ENCODE data around the gene TYMS. TPM values are rescaled to one million over a fixed set of nuclear protein-coding genes. Genes with fewer than 3 reads are reported as not detected.

Gene TYMS
- total and polyA plus RNA-seq, 3 donors from 2014 or later: 22.7 to 136 (median 24.4) TPM

DNA sequence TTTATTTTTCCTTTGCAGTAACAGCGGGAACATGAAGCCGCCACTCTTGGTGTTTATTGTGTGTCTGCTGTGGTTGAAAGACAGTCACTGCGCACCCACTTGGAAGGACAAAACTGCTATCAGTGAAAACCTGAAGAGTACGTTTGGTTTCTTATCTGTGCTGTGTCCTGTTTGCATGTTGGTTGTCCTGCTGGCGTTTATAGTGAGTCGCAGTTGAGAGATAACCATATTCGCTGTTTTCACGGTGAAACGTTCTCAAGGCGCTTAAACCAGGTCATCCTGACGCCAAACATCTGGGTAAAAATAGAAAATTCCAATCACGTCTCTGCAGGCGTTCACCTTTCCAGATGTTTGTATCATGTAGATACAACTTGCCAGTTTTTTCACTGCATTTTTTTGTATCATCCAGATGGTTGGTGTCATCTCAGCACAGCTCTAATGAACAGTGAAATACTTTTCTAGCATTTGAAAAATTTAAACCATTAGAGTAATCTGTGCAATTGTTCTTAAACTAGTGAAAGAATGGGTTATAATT lies 39.4 kb upstream of the TYMS start:
- WGBS, 2 donors: 66 to 81% methylated on average over 13 of the region's 13 CpGs
- H3K9me3 ChIP-seq: no peaks in the 10 kb centered on the region
- H3K27me3 ChIP-seq: no peaks in the 10 kb centered on the region
- no peak for TF ChIP-seq POLR2A (IDR thresholded peaks at IDR 0.05)
- TF ChIP-seq, protein P1, sequence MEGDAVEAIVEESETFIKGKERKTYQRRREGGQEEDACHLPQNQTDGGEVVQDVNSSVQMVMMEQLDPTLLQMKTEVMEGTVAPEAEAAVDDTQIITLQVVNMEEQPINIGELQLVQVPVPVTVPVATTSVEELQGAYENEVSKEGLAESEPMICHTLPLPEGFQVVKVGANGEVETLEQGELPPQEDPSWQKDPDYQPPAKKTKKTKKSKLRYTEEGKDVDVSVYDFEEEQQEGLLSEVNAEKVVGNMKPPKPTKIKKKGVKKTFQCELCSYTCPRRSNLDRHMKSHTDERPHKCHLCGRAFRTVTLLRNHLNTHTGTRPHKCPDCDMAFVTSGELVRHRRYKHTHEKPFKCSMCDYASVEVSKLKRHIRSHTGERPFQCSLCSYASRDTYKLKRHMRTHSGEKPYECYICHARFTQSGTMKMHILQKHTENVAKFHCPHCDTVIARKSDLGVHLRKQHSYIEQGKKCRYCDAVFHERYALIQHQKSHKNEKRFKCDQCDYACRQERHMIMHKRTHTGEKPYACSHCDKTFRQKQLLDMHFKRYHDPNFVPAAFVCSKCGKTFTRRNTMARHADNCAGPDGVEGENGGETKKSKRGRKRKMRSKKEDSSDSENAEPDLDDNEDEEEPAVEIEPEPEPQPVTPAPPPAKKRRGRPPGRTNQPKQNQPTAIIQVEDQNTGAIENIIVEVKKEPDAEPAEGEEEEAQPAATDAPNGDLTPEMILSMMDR (IDR thresholded peaks at IDR 0.05): no peak
- DNase-seq: no peak
- no peak overlapping the region for H3K27ac ChIP-seq
- no peaks in the 10 kb centered on the region for H3K36me3 ChIP-seq (ENCODE audit: low read depth, missing control alignments)
- H3K4me1 ChIP-seq: no peaks in the 10 kb centered on the region
- intact Hi-C loops (cut with DNase I; ENCODE audit: low total_unique reads): loop anchor here (10.0 kb wide), 1 partner anchor 333 kb away; no protein-coding TSS in a partner anchor
- H3K4me3 ChIP-seq: no peak overlapping the region

DNA sequence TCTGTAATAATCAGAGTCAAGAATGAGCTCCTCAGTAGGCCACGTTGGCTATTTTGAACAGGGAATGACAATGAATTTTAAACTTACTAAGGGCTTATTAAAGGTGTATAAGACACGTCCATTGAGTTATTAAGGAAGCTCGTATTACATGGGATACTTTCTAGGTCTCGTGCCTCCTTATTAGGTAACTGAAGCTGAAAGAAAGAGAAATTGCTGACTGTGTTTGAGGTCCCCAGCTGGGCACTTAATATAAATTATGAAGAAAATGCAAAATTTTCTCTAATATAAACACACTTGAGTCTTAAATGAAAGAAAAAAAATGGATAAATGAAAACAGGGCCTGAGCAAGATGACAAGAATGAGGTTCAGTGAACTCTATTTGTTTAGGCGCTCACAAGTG lies 38.8 kb upstream of the TYMS start:
- intact Hi-C loops (cut with DNase I; ENCODE audit: low total_unique reads): loop anchor here (10.0 kb wide), 1 partner anchor 334 kb away; no protein-coding TSS in a partner anchor
- Histone ChIP-seq H3K9me3 (no peaks in the 10 kb centered on the region), H3K27me3 (no peaks in the 10 kb centered on the region), H3K4me1 (no peaks in the 10 kb centered on the region), H3K36me3 (ENCODE audit: low read depth, missing control alignments) (no peaks in the 10 kb centered on the region), H3K4me3 (no peak overlapping the region), H3K27ac (no peak overlapping the region)
- no peak for TF ChIP-seq POLR2A (IDR thresholded peaks at IDR 0.05)
- TF ChIP-seq, protein P1 (IDR thresholded peaks at IDR 0.05): no peak
- WGBS, 2 donors: 87 to 88% methylated on average over 5 of the region's 5 CpGs
- DNase-seq: no peak

GRCh38 chr18:621291-622043 lies 36.0 kb upstream of the TYMS start:
- DNase-seq: no peak
- Histone ChIP-seq H3K27ac (no peak overlapping the region), H3K4me1 (no peaks in the 10 kb centered on the region), H3K4me3 (no peak overlapping the region), H3K27me3 (no peaks in the 10 kb centered on the region), H3K36me3 (ENCODE audit: low read depth, missing control alignments) (no peaks in the 10 kb centered on the region), H3K9me3 (no peaks in the 10 kb centered on the region)
- TF ChIP-seq, protein P1 (IDR thresholded peaks at IDR 0.05): no peak
- TF ChIP-seq POLR2A (IDR thresholded peaks at IDR 0.05): no peak
- intact Hi-C loops (cut with DNase I; ENCODE audit: low total_unique reads): loop anchor here (10.0 kb wide), 2 partner anchors 113 to 213 kb away; no protein-coding TSS in a partner anchor
- WGBS, 2 donors: 51 to 55% methylated on average over 7 of the region's 7 CpGs

DNA sequence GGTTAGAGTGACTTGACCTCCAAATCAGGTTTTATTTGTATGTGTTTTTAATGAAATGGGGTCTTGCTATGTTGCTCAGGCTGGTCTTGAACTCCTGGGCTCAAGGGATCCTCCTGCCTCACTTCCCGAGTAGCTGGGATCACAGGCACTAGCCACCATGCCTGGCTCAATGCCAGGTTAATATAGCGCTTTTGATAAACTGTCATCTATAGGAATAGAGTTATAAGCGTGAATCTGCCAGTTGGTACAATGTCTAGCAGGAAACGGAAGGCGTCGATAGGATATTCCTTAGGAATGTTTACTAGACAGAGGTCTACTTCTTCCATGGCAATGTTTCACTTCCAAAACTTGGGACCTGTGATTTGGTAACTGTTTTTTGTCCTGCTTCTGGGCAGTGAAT lies 35.2 kb upstream of the TYMS start:
- no peak for TF ChIP-seq POLR2A (IDR thresholded peaks at IDR 0.05)
- TF ChIP-seq, protein P1 (IDR thresholded peaks at IDR 0.05): no peak
- H3K27ac ChIP-seq: no peak overlapping the region
- H3K36me3 ChIP-seq (ENCODE audit: low read depth, missing control alignments): no peaks in the 10 kb centered on the region
- H3K9me3 ChIP-seq: no peaks in the 10 kb centered on the region
- no peak overlapping the region for H3K4me3 ChIP-seq
- no peak for DNase-seq
- intact Hi-C loops (cut with DNase I; ENCODE audit: low total_unique reads): loop anchor here (10.0 kb wide), 2 partner anchors 113 to 213 kb away; no protein-coding TSS in a partner anchor
- H3K4me1 ChIP-seq: no peaks in the 10 kb centered on the region
- H3K27me3 ChIP-seq: no peaks in the 10 kb centered on the region
- 83 to 85% methylated on average over 6 of the region's 6 CpGs for WGBS, 2 donors
